ENCODE data around the gene TYSND1.

GRCh38 chr10:70093335-70093944 lies 53.1 kb downstream of the TYSND1 start:
- TF ChIP-seq RXRB (CRISPR knock-in tag; IDR thresholded peaks at IDR 0.05; ENCODE audit: borderline replicate concordance) = no peak
- TF ChIP-seq MTF1 (CRISPR knock-in tag; IDR thresholded peaks at IDR 0.05) = no peak
- no peak for TF ChIP-seq SNAPC4 (CRISPR knock-in tag; IDR thresholded peaks at IDR 0.05)
- no peak for TF ChIP-seq GRHL1 (CRISPR knock-in tag; conservative IDR thresholded peaks at IDR 0.05)
- no peak for TF ChIP-seq PAX8 (CRISPR knock-in tag; IDR thresholded peaks at IDR 0.05; ENCODE audit: borderline replicate concordance)

Measured in HepG2 (cell line).